Measurements from ENCODE around the gene RGS7. TPM values are rescaled to one million over a fixed set of nuclear protein-coding genes. Genes with fewer than 3 reads are reported as not detected.

The RGS7 gene
- total RNA-seq, 2 donors from 2014 or later, result 0.10 to 0.24 TPM

DNA sequence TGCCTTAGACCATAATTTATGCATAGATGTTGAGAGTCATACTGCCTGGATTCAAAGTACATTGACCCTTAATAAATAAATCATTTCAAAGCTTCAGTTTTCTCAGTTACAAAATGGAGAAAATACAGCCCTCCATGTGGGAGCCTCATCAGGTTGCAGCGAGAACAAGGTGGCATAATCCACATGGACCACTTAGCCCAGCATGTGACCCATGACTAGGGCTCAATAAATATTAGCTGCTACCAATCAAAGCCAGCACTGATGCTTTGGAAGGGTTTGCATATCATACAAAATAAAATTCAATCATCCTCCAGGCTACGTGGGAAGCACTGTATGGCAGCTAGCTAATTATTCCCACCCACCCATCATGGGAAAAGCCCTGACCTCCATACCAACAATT lies 33.5 kb upstream of the RGS7 start:
- H3K27ac ChIP-seq, result no peak overlapping the region
- no peaks in the 10 kb centered on the region for H3K9me3 ChIP-seq
- TF ChIP-seq, protein P1, sequence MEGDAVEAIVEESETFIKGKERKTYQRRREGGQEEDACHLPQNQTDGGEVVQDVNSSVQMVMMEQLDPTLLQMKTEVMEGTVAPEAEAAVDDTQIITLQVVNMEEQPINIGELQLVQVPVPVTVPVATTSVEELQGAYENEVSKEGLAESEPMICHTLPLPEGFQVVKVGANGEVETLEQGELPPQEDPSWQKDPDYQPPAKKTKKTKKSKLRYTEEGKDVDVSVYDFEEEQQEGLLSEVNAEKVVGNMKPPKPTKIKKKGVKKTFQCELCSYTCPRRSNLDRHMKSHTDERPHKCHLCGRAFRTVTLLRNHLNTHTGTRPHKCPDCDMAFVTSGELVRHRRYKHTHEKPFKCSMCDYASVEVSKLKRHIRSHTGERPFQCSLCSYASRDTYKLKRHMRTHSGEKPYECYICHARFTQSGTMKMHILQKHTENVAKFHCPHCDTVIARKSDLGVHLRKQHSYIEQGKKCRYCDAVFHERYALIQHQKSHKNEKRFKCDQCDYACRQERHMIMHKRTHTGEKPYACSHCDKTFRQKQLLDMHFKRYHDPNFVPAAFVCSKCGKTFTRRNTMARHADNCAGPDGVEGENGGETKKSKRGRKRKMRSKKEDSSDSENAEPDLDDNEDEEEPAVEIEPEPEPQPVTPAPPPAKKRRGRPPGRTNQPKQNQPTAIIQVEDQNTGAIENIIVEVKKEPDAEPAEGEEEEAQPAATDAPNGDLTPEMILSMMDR (IDR thresholded peaks at IDR 0.05), result no peak
- intact Hi-C loops (cut with DNase I), result no loop called here
- H3K4me3 ChIP-seq, result no peak overlapping the region
- no peak for DNase-seq
- no peaks in the 10 kb centered on the region for H3K27me3 ChIP-seq
- no peaks in the 10 kb centered on the region for H3K4me1 ChIP-seq
- no peak overlapping the region for H3K9ac ChIP-seq (ENCODE audit: low read depth in 2 of 2, low read length in 2 of 2)
- H3K36me3 ChIP-seq, result no peaks in the 10 kb centered on the region

DNA sequence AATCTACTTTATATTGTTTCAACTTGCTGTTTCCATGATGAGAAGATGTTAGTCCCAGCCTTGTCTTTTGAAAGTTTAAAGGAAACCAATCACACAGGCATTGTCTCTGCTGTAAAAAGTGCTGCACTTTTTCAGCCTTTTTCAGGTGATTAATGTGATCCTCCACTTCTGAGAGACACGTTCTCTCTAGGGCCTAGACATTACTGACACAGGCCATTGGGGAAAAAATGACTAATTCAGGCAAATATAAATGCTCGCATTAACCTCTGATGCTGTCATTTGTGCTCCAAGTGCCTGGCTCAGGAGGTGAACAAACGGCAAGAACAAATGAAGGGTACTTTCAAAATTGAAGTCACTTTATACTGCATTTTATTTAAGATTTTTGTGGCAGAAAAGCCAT lies 32.4 kb upstream of the RGS7 start:
- intact Hi-C loops (cut with DNase I), result no loop called here
- no peaks in the 10 kb centered on the region for H3K4me1 ChIP-seq

DNA sequence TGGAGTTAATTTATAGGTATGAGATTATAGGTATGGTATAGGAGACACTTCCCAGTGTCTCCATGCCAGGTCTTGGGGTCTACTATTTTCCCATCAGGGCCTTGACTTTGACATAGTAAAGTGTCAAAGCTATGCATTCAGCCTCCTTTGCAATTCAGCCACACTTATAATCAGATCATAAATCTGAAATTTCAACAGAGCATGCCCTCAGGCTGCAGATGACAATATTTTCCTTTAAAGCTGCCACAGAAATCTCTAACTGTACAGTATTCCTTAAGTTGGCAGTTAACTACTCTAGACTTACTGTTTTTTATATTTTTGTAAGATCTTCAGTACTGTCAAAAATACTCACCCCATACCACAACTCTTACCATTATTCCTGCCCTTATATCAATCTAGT lies 30.2 kb upstream of the RGS7 start:
- intact Hi-C loops (cut with DNase I), result no loop called here
- H3K27me3 ChIP-seq, result no peaks in the 10 kb centered on the region
- H3K9ac ChIP-seq (ENCODE audit: low read depth in 2 of 2, low read length in 2 of 2), result no peak overlapping the region
- H3K4me3 ChIP-seq, result no peak overlapping the region
- no peak for DNase-seq
- no peak overlapping the region for H3K27ac ChIP-seq
- H3K4me1 ChIP-seq, result no peaks in the 10 kb centered on the region
- H3K36me3 ChIP-seq, result no peaks in the 10 kb centered on the region
- TF ChIP-seq, protein P1 (IDR thresholded peaks at IDR 0.05), result no peak
- no peaks in the 10 kb centered on the region for H3K9me3 ChIP-seq

More for the DNA sequence above, 32.4 kb upstream of the RGS7 start:
- no peak overlapping the region for H3K27ac ChIP-seq
- H3K9me3 ChIP-seq, result no peaks in the 10 kb centered on the region
- no peaks in the 10 kb centered on the region for H3K27me3 ChIP-seq
- no peak overlapping the region for H3K9ac ChIP-seq (ENCODE audit: low read depth in 2 of 2, low read length in 2 of 2)
- no peaks in the 10 kb centered on the region for H3K36me3 ChIP-seq
- no peak for DNase-seq
- H3K4me3 ChIP-seq, result no peak overlapping the region
- TF ChIP-seq, protein P1 (IDR thresholded peaks at IDR 0.05), result no peak

DNA sequence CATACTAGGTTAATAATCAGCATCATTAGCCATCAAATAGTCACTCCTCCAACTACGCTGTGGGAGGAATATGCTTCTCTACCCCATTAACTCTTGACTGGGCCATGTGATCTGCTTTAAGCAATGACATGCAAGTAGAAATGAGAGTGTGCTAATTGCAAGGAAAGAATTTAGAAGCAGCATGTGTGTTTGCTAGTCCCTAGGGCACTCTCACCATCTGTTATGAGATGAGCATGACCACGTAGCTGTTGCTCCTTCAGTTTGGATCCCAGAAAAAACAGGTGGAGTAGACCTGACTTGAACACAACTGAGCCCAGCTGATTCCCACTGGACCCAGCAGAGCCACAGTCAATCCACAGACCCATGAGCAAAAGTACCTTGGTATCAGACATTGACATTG lies 19.7 kb upstream of the RGS7 start:
- no peaks in the 10 kb centered on the region for H3K36me3 ChIP-seq
- H3K4me1 ChIP-seq, result no peaks in the 10 kb centered on the region
- intact Hi-C loops (cut with DNase I), result no loop called here
- no peaks in the 10 kb centered on the region for H3K9me3 ChIP-seq
- no peak overlapping the region for H3K4me3 ChIP-seq
- TF ChIP-seq, protein P1 (IDR thresholded peaks at IDR 0.05), result no peak
- H3K27me3 ChIP-seq, result no peaks in the 10 kb centered on the region
- H3K27ac ChIP-seq, result no peak overlapping the region
- no peak for DNase-seq
- H3K9ac ChIP-seq (ENCODE audit: low read depth in 2 of 2, low read length in 2 of 2), result no peak overlapping the region

DNA sequence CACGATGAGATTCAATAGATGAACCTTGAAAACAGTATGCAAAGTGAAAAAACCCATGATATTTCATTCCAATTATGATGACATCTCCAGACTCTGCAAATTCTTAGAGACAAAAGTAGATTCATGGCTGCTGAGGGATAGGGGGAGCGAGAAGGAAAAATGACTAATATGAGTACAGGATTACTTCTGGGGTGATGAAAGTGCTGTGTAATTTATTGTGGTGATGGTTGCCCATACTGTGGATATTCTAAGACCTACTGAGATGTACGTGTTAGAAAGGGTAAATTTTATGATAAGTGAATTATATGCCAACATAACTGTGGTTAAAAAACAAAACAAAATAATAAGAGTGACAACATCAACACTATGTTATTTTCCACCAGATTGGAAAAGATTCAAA lies 18.9 kb upstream of the RGS7 start:
- no peaks in the 10 kb centered on the region for H3K4me1 ChIP-seq
- no peak overlapping the region for H3K9ac ChIP-seq (ENCODE audit: low read depth in 2 of 2, low read length in 2 of 2)
- TF ChIP-seq, protein P1 (IDR thresholded peaks at IDR 0.05), result no peak
- no peak overlapping the region for H3K27ac ChIP-seq
- no peaks in the 10 kb centered on the region for H3K9me3 ChIP-seq
- intact Hi-C loops (cut with DNase I), result no loop called here
- DNase-seq, result no peak
- no peaks in the 10 kb centered on the region for H3K36me3 ChIP-seq
- no peak overlapping the region for H3K4me3 ChIP-seq
- H3K27me3 ChIP-seq, result no peaks in the 10 kb centered on the region

DNA sequence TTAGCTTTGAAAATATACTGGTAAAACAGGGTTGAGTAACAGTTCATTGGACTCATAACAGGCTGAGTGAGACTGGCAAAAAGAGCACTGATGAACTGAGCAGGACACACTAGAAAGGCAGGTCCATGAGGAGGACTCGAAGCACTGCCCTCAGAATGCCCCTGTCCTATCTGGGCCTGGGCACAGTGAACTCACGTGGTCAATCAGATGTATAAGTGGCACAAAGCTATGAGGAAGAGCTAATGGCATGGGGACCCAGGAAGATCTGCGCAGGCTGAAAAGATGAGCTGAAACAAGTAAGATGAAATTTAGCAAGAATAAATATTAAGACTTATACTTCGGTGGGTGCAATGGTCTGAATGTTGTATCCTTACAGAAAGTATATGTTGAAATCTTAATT lies 9.2 kb upstream of the RGS7 start:
- no peak for DNase-seq
- intact Hi-C loops (cut with DNase I), result no loop called here
- H3K4me1 ChIP-seq, result no peaks in the 10 kb centered on the region
- no peak overlapping the region for H3K4me3 ChIP-seq
- no peaks in the 10 kb centered on the region for H3K27me3 ChIP-seq
- TF ChIP-seq, protein P1 (IDR thresholded peaks at IDR 0.05), result no peak
- H3K36me3 ChIP-seq, result no peaks in the 10 kb centered on the region
- no peak overlapping the region for H3K9ac ChIP-seq (ENCODE audit: low read depth in 2 of 2, low read length in 2 of 2)
- no peak overlapping the region for H3K27ac ChIP-seq
- H3K9me3 ChIP-seq, result no peaks in the 10 kb centered on the region
